ENCODE measurements around the gene DNAH5.
"Not testable (repeated sequence)": the region's sequence is repeated elsewhere in the genome, so short reads cannot be mapped to it uniquely, and the experiment has no call there.

DNAH5 gene, protein sequence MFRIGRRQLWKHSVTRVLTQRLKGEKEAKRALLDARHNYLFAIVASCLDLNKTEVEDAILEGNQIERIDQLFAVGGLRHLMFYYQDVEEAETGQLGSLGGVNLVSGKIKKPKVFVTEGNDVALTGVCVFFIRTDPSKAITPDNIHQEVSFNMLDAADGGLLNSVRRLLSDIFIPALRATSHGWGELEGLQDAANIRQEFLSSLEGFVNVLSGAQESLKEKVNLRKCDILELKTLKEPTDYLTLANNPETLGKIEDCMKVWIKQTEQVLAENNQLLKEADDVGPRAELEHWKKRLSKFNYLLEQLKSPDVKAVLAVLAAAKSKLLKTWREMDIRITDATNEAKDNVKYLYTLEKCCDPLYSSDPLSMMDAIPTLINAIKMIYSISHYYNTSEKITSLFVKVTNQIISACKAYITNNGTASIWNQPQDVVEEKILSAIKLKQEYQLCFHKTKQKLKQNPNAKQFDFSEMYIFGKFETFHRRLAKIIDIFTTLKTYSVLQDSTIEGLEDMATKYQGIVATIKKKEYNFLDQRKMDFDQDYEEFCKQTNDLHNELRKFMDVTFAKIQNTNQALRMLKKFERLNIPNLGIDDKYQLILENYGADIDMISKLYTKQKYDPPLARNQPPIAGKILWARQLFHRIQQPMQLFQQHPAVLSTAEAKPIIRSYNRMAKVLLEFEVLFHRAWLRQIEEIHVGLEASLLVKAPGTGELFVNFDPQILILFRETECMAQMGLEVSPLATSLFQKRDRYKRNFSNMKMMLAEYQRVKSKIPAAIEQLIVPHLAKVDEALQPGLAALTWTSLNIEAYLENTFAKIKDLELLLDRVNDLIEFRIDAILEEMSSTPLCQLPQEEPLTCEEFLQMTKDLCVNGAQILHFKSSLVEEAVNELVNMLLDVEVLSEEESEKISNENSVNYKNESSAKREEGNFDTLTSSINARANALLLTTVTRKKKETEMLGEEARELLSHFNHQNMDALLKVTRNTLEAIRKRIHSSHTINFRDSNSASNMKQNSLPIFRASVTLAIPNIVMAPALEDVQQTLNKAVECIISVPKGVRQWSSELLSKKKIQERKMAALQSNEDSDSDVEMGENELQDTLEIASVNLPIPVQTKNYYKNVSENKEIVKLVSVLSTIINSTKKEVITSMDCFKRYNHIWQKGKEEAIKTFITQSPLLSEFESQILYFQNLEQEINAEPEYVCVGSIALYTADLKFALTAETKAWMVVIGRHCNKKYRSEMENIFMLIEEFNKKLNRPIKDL (N-terminal part only)

DNA sequence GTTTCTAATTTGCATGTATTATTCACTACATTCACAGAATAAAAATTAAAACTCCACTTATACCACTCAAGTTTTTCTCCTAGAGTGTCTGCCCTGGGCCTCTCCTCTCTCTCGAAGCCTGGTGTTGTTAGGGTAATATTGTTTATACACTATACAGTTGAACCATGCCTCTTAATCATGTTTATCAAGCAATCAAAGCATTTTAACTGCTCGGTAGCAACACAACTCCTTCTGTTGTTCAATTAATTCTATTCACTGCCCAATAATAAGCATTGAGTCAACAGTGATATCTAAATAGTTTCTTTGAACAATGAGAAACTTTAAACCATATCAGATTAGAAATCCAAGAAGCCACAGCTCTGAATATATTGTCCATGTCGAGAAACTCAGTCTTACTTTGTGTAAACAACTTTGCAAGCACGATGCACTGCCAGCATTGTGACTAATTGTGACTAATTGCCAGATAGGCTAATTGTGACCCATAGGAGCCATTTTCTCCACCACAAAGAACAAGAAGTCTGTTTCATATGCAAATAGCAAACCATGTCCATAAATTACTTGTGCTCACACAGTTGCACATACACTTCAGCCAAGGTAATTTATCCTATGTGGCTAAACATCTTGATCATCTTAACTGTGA lies at the start of gene DNAH5:
DNAH5 (minus strand) TSS at position 129 of the 640 bp plus-strand sequence. CDS start 250 bp downstream, outside the sequence.
- DNase-seq: no peak

DNA sequence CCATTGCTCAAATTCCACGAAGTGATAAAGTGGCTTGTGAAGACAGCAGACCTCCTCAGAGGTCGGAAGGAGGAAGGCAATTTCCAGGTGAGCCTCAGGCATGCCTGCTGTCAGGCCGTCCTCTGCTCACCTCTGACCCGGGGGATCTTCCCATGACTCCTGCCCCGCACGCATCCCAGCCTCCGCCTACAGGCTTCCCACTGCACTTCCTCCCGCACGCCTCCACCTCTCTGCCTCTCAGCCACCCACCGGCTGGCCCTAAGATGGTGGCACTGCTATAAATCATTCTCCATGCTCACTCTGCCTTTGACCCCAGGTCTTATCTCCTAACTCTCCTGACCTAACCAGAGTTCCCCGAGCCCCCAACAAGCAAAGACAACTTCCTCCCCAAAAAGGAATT lies 49.4 kb upstream of the DNAH5 start:
- no peak for DNase-seq

DNA sequence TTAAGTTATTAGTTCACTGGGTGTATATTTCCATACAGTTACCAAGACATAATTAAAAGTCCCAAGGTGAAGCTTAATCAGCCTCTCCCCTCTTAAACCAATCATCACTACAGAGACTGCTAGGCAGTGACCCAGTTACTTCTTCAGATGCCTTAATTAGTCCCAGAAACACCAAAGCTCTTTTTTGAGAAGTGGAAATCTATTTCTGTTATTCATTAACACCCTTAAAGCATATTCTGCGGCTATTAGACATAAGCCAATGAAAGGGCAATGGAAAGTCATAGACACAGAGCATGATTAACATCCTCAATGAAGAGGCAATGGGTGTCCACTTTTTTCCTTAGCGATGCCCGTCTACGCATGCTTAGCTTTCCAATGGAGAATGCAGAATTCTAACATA lies 48.3 kb upstream of the DNAH5 start:
- DNase-seq: no peak

DNA sequence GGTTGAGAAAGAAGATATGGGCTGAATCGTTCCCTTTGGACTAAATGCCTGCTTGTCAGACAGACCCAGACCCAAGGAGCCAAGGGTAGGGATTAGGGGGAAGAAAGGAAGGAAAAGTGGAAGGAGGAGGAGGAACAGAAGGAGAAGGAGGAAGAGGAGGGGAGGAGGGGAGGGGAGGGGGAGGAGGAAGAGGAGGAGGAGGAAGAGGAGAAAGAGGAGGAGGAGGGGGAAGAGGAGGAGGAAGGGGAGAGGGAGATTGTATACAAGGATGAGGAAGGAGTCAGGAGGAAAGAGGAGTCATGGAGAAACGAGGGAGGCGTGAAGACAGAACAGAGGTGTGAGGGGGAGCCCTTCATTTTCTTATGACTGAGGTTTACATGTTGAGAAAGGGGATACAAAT lies 46.9 kb upstream of the DNAH5 start:
- no peak for DNase-seq

DNA sequence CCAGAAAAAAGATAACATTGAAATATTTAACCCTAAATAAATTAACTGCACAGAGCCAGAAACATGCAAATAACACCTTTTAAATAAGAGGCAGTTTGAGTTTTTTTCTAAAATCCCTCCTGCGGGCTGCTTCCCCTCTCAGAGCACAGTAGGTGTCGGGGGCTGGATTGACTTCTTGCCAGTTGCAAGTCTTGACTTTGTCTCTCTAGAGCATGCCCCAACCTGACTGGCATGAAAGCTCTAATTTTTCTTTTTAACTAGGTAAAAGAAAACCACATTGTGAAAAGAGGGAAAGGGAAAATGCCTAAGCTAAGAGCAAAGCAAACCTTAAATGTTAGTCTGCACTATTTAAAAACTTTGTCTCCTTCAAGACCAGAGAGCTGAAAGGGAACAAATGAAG lies 46.4 kb upstream of the DNAH5 start:
- no peak for DNase-seq

DNA sequence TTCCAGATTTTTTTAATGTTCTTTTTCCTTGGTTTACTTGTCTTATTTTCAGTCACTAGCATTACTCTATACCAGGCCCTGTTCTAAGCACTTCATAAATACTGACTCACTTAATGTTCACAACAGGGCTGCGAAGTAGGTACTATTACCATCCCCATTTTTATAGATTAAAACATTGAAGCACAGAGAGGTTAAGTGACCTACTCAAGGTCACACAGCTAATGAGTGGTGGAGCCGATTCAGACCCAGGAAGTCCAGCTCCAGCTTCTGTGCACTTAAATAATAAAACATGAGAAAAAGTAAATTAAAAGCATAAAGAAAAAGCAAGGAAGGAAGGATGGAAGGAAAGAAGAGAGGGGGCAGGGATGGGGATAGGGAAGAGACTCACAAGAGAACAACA lies 45.3 kb upstream of the DNAH5 start:
- no peak for DNase-seq

DNA sequence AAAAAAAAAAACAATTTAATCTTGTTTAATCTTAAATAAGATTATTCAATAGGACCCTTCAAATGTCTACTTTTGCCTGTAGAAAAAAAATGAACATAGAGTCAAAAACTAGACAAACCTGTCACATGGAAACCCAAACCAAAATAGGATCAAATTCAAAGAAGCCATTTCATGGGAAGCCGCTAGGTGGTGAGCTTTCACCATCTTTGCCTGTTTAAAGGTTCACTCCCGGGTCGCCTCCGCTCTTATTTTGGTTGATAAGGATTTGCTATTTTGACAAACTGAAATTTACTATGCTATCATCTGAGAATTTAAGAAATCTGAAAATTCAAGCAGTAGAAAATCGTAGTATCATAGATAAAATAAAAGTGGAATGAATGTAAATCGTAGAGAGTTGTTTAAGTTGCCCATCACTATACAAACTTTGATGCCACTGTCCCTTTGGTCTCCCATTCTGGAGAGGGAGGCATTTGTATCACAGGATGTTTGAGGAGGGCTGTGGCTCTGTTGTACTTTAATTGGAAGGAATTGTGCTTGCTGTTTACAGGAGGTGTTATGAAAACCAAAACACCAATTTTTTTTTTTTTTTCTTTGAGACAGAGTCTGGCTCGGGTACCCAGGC lies 43.5 kb upstream of the DNAH5 start:
- no peak for DNase-seq

DNA sequence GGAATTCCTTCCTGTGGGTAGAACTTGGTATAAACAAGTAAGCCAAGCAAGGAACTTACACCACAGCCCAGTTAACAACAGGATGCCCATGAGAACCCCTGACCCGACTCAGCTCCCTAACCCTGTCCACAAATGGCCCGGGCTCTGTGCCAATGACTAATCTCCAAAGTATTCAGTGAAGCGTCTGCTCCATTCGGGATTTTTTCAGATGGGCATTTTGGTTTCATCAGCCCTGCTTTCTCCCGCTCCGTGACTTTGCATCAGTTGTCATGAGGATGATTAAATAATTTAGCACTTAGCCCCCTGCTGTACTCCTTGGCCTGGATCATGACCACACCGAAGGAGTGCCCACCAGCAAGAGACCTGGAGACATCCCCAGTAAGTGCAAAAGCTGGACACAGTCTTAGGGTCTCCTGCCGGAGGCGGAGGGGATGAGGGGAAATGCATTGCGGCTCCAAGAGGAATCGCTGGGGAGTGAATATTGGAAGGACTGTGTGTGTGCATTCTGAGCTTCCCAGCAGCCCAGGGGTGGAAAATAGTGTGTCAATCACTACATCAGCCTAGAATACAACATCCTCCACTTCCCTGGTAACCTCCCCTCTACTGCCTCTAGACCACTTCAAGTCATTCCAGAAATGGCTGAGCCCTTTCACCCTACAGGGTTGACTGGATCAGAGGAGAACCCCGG lies 41.4 kb upstream of the DNAH5 start:
- DNase-seq: no peak

DNA sequence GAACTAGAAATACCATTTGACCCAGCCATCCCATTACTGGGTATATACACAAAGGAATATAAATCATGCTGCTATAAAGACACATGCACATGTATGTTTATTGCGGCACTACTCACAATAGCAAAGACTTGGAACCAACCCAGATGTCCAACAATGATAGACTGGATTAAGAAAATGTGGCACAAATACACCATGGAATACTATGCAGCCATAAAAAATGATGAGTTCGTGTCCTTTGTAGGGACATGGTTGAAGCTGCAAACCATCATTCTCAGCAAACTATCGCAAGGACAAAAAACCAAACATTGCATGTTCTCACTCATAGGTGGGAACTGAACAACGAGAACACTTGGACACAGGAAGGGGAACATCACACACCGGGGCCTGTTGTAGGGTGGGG lies 40.4 kb upstream of the DNAH5 start:
- not testable (repeated sequence) for DNase-seq

DNA sequence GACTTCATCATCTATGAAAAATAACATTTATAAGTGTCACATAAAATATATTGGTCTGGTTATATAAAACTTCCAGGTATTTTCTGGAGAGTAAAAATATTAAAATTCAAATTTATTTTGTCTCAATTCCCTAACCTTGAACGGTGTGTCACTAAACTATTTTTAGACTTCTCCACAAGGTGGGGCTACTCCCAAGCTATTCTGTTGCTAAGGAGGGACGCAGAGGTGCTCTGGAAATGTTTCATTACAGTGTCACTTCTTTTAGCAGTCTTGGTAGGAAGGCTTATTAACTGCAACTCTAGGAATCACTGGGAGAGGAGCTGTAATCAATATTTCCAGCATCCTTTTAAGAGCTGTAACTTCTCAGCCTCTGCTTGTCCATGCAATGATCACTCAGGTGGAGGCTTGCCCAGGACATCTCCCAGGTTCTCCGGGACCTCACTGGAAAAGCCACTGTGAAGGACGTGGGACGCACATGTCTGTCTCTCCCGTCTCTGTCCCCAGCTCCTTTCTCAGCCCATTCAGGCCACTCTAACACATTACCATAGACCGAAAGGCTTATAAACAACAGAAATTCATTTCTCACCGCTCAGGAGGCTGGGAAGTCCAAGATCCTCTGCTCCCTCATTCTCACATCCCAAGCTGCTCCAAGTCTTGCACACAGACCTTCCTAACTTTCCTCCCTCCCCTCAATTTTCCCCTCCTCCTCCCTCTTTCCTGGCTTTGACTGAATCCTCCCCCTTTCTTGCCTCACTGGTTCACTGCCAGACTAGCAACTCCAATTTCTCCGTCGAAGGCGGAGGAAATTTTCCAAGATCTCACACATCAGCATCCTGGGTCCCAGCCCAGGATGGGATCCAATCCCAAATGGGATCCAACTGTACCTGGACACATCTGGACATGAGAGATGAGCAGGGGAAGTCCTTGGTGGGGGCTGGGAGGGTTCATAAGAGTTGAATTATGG lies 32.7 kb upstream of the DNAH5 start:
- no peak for DNase-seq

DNA sequence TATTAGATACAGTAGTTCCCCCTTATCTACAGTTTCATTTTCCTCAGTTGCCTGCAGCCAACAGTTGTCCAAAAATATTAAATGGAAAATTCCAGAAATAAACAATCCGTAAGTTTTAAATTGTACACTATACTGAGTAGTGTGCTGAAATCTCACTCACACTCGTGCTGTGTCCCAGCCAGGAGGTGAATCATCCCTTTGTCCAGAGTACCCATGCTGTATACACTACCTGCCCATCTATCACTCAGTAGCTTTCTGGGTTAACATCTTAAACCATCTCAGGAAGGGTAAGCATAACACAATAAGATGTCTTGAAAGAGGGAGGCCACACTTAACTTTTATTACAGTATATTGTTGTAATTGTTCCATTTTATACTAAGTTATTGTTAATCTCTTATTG lies 31.7 kb upstream of the DNAH5 start:
- no peak for DNase-seq

DNA sequence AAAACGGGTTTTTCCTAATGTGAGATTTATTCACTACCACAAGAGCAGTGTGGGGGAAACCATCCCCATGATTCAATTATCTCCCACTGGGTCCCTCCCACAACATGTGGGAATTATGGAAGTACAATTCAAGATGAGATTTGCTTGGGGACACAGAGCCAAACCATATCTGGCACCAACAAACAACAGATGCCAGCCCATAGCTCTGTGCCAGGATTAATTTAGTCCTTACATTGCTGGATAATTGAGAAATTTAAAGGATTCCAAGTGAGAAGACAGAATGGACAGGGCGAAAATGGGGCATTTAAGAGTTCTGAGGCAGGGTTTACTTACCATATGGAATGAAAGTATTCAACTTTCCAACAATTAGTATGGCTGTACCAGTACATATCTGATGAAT lies 30.8 kb upstream of the DNAH5 start:
- no peak for DNase-seq

DNA sequence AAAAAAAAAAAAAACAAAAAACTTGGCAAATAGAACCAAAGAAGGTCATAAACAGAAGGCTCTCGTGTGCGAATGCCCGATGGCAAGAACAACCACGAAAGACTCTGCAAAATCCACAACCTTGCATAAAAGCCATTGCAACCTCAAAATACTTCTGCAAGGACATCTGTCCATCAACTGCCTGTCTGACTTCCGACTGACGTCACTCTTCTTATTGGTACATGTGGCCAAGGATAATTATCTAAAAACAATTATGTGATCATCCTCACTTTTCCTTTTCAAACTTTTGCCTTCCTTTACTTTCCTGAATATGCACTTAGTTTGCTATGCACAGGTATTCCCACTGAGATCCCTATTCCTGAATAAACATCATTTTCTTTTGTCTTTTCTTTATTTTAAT lies 29.2 kb upstream of the DNAH5 start:
- no peak for DNase-seq

DNA sequence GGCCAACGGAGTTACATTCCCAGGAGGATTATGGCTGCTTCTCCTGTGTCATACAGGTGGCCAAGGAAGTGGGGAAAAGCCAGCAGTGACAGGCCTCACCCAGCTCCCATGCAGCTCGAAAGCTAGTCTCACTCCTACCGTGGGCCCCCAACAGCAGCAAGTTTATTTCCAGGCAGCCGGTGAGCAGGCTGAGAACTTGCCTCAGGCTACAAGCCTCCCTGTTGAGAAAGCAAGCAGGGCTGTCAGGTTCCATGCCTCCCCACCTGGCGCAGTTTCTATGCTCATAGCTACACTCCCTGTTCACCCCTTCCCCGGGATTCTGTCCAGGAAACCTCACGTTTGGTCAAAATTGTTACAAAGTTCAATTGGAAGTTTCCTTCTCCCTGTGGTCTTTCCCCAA lies 27.5 kb upstream of the DNAH5 start:
- DNase-seq: no peak

DNA sequence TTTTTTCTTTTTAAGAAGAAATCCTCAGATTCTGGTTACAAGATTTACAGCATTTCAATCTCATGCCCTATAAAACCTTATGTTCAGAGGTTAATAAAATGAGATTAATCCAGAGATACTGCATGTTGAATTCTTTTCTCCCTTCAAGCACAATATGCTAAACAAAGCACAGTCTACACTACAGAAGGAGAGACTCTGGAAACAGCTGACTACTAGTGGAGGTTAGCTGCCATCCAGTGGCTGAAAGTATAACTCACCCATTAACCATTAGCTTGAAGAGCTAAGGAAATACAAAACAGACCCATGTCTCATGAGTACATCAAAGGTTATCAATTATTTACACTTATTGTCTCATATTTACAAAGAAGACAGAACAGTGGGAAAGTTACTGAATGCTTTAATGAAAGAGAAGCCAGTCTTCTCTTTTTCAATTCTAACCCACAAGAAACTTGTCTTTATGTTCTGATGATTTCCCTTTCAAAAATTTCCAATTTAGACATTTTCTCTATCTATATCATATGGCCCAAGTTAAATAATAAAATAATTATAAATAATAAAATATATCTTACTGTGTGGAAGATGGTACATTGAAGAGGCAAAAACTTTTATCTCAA lies 12.7 kb upstream of the DNAH5 start:
- no peak for DNase-seq

DNA sequence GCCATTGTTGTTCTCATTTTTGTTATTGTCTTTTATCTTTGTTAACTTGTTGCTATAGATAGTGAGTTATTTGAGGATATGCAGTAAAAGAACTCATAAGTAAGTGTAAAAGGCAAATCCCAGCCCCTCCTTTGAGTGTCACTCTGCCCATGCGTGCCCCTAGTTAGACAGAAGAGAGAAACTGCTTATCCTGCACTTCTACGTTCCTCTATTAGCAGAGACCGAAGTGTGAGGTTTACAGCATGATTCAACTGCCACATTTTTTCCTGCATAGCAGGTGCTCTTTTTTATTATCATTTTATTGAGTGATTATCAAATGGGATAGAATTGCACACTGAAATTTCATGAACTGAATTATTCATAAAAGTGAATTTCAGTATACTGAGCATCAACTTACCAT lies 12.0 kb upstream of the DNAH5 start:
- no peak for DNase-seq

DNA sequence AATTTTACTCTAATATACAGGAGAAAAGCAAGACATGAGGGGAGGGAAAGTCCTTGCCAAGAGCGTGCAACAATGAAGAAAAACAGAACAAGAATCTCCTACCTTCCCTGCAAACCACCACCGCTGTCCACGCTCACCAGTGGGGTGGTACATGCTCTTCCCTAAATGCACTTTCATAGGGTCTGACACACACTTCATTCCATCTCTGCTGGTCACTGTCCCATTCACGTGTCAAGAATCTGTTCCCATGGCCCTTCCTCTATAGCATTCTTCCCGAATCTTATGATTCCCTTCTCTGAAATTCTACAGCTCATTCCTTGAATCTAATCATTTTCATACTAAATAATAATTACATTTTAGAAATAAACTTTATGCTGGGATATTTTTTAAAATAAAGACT lies 11.4 kb upstream of the DNAH5 start:
- DNase-seq: no peak

DNA sequence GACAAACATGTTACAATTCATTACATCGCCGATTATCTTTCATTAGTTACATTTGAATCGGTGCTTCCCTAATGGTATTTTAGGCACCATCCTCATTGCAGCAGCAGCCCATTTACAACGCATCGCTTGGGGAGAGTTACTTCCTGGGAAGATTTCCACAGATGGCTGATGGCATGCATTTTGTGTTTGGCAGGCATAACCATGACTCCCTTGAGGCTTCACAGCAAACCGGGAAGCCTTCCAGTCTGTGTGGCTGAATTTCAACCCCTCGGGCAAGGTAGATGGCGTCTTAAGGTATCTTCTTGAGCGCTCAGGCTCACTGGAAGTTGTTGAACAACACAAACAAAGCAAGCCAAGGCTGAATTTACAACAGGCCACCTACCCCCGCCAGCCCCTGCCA lies 1.6 kb upstream of the DNAH5 start:
- no peak for DNase-seq

DNA sequence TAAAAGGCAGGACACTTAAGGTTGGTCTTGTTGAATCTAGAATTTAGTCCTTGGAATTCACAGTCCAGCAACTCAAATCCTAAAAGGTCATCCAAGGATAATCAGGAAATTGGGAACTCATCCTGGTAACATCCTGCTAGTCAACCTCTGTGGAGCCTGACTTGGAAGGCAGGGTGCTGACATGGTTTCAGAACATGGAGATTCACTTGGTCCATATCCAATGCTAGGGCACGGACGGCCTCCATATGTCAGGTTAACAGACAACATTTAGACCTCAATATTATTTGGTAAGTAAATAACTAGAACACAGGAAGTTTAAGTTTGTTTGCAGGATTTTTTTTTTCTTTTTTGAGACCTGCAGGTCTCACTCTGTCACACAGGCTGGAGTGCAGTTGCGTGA lies 783 bp upstream of the DNAH5 start:
- DNase-seq: no peak

DNA sequence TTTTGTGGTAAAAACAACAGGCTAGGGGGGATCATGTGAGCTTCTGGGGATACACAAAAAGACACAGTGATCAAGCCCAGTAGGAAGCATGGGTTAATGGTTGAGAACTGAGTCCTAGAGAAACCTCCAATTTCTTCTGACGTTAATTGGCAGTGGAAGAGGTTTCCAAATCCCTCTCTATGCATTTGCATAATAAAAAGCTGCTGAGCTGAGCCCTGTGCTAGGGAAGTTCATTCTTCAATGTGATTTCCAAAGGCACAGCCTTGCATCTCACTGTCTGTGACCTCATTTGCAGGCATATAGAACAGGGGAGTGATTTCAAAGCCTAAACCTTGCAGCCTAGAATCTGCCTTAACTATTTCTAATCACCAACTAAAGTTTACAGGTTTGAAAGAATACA lies 812 bp downstream of the DNAH5 start:
- DNase-seq: no peak

Measured in activated naive CD4-positive, alpha-beta T cell treated with anti-CD3 and anti-CD28 coated beads, Interleukin-2, amount 50 U/mL, for 16 hours (primary cell).